ENCODE measurements around the gene MRPL34. TPM values are rescaled to one million over a fixed set of nuclear protein-coding genes. Genes with fewer than 3 reads are reported as not detected.
A peak's percentile ranks its signal among the peaks of the same experiment; 100 is the strongest.

The MRPL34 gene
- 274 and 304 TPM in 2 replicates for total RNA-seq
- 172 and 184 TPM in 2 replicates for polyA plus RNA-seq

DNA sequence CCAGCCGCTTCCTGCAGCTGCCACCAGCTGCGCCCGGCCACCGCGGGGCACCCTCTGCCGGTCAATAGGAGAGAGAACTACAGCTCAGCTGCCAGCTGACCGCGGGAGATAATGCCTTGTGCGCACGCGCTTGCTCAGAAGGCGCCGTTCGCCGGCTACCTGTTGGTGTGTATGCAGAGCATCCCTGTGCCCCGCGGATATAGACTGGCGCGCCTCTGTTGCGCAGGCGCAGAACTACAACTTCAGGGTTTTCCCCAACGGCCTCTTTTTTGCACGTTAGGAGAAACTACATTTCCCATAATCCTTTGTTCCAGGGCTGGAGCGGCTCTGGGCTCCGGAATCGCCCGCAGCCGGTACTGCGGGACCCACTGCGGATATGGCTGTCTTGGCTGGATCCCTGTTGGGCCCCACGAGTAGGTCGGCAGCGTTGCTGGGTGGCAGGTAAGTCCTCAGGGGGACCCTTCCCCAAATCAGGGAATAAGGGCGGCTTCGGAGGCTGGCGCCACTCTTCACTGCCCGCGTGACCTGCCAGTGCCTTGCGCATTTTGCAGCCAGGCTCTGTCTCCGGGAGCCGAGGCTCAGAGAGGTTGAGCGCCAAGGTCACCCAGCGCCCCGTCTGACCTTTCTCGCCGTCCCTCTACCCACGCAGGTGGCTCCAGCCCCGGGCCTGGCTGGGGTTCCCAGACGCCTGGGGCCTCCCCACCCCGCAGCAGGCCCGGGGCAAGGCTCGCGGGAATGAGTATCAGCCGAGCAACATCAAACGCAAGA lies at the start of gene MRPL34:
Gene MRPL34, plus strand, starts transcription at position 356 of the 768 bp plus-strand sequence. Its CDS starts 21 bp downstream, at position 377.
- peak within 1 kb of the TSS; percentile 81 for H3K27ac ChIP-seq
- TF ChIP-seq, protein P1, sequence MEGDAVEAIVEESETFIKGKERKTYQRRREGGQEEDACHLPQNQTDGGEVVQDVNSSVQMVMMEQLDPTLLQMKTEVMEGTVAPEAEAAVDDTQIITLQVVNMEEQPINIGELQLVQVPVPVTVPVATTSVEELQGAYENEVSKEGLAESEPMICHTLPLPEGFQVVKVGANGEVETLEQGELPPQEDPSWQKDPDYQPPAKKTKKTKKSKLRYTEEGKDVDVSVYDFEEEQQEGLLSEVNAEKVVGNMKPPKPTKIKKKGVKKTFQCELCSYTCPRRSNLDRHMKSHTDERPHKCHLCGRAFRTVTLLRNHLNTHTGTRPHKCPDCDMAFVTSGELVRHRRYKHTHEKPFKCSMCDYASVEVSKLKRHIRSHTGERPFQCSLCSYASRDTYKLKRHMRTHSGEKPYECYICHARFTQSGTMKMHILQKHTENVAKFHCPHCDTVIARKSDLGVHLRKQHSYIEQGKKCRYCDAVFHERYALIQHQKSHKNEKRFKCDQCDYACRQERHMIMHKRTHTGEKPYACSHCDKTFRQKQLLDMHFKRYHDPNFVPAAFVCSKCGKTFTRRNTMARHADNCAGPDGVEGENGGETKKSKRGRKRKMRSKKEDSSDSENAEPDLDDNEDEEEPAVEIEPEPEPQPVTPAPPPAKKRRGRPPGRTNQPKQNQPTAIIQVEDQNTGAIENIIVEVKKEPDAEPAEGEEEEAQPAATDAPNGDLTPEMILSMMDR (IDR thresholded peaks at IDR 0.05; ENCODE audit: low read depth, low read length), result peak; percentile 72
- H3K27me3 ChIP-seq, result no peaks in the 10 kb centered on the region
- H3K4me3 ChIP-seq, result peak within 1 kb of the TSS; percentile 47
- peak; percentile 98 to 99 for DNase-seq (ENCODE audit: low read depth in 1 of 2, low spot score in 1 of 2)
- no peaks in the 10 kb centered on the region for H3K9me3 ChIP-seq (ENCODE audit: low read depth)
- H3K36me3 ChIP-seq, result no peaks in the 10 kb centered on the region
- peaks cover 11% of the 10 kb centered on the region for H3K4me1 ChIP-seq (ENCODE audit: low read depth)

DNA sequence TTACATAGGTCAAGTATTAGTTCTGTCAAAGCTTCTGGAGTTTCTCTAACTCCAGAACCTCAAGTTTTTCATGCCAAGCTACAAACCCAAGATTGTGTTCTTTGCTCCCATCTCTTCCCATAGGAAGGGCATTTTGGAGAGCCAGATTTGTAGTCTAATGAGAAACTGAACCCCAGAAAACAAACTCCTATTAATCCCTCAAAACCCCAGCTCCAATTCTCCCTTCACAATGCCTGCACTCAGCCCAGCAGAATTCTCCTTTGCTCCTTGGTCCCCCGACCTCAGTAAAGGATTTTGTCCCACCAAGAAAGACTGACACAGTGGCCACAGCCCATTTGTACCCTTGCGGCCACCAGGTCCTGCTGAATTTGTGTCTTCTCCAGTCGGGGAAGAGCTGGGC lies 49.5 kb upstream of the MRPL34 start:
- TF ChIP-seq, protein P1 (IDR thresholded peaks at IDR 0.05; ENCODE audit: low read depth, low read length), result no peak
- Histone ChIP-seq H3K36me3 (no peaks in the 10 kb centered on the region), H3K9me3 (ENCODE audit: low read depth) (no peaks in the 10 kb centered on the region), H3K4me1 (ENCODE audit: low read depth) (no peaks in the 10 kb centered on the region), H3K4me3 (no peak overlapping the region), H3K27ac (no peak overlapping the region), H3K27me3 (no peaks in the 10 kb centered on the region)
- DNase-seq (ENCODE audit: low read depth in 1 of 2, low spot score in 1 of 2), result no peak

DNA sequence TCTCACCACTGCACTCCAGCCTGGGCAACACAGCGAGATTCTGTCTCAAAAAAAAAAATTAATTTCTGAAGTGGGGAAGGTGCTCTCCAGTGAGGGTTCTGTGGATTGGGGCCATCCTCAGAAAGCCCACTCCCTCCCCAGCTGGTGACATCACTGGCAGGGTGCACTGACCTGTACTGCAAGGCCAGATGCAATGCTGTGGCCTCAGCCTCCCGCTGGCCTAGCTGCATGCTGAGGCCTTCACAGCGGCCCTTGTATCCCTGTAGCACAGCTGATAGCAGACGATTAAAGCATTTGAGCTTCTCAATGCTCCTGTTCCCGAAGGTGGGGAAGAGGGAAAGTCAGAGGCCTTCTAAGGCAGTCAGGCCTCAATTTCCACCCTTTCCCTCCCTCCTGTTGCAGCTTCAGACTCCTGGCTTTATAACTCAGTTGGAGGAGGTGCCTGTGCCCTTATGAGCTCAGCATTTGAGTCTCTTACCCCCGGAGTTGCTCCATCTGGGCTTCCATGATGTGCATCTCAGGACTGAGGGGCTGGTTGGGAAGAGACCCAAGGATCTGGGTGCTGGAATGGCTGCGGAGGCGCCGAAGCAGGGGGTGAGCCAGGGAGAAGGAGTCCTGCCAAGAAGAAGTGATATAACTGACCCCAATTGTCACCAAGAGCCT lies 46.4 kb upstream of the MRPL34 start:
- Histone ChIP-seq H3K27me3 (no peaks in the 10 kb centered on the region), H3K4me3 (no peak overlapping the region), H3K36me3 (no peaks in the 10 kb centered on the region), H3K4me1 (ENCODE audit: low read depth) (no peaks in the 10 kb centered on the region), H3K9me3 (ENCODE audit: low read depth) (no peaks in the 10 kb centered on the region), H3K27ac (no peak overlapping the region)
- TF ChIP-seq, protein P1 (IDR thresholded peaks at IDR 0.05; ENCODE audit: low read depth, low read length), result no peak
- peak in 1 of 2 donors; percentile 36 for DNase-seq (ENCODE audit: low read depth in 1 of 2, low spot score in 1 of 2)

DNA sequence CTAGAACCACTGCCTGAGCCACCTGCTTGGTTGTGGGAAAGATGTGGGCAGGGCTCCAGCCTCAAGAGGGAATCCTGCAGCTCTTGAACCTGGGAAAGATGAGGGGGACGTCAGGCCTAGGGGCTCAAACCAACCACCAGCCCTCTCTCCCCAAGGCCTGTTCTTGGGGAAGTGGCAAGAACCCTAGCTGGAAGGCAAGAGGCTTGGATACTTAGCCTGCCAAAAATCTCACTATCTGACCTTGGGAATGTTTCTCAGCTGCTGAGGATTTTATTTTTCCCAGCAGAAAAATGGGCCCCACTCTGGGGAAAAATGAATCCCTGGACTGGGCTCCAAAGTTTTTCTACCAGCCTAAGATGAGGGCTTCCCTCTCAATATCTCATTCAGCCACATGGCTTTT lies 45.7 kb upstream of the MRPL34 start:
- Histone ChIP-seq H3K4me1 (ENCODE audit: low read depth) (no peaks in the 10 kb centered on the region), H3K4me3 (no peak overlapping the region), H3K9me3 (ENCODE audit: low read depth) (no peaks in the 10 kb centered on the region), H3K27me3 (no peaks in the 10 kb centered on the region), H3K36me3 (no peaks in the 10 kb centered on the region), H3K27ac (no peak overlapping the region)
- DNase-seq (ENCODE audit: low read depth in 1 of 2, low spot score in 1 of 2), result no peak
- TF ChIP-seq, protein P1 (IDR thresholded peaks at IDR 0.05; ENCODE audit: low read depth, low read length), result no peak

DNA sequence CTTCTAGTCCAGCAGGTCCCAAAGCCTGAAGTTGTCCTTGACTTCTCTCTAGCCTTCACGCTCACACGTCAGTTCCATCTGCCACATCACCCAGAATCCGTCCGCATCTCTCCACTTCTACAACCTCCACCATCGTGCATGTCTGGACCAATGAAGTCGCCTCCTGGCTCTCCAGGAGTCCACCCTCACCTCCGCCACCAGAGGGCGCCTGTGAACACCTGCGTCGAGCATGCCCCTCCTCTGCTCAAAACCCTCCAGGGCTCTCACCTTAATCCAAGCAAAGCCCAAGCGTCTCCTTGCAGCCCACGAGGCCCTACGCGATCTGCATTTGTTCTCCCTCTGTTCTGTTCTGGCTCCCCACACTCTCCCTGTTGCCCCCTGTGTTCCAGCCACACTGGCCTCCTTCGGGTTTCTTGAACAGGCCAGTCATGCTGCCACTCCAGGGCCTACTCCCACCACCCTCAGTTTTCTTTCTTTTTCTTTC lies 44.8 kb upstream of the MRPL34 start:
- Histone ChIP-seq H3K9me3 (ENCODE audit: low read depth) (no peaks in the 10 kb centered on the region), H3K4me1 (ENCODE audit: low read depth) (no peaks in the 10 kb centered on the region), H3K36me3 (no peaks in the 10 kb centered on the region), H3K4me3 (no peak overlapping the region), H3K27ac (no peak overlapping the region), H3K27me3 (no peaks in the 10 kb centered on the region)
- TF ChIP-seq, protein P1 (IDR thresholded peaks at IDR 0.05; ENCODE audit: low read depth, low read length), result peak; percentile 88
- peak; percentile 82 for DNase-seq (ENCODE audit: low read depth in 1 of 2, low spot score in 1 of 2)

Data from cardiac muscle cell (in vitro differentiated cells and primary cell).